T-helper 22 cell (primary cell): ENCODE measurements around the gene CCNG2.
"Not testable (repeated sequence)": the region's sequence is repeated elsewhere in the genome, so short reads cannot be mapped to it uniquely, and the experiment has no call there.

ENCODE experiments used
- DNase-seq: peaks from one replicate; pipeline ENCODE4 v3.0.0-alpha.2; 2020; ENCODE audit warnings: low read depth

The CCNG2 gene, protein sequence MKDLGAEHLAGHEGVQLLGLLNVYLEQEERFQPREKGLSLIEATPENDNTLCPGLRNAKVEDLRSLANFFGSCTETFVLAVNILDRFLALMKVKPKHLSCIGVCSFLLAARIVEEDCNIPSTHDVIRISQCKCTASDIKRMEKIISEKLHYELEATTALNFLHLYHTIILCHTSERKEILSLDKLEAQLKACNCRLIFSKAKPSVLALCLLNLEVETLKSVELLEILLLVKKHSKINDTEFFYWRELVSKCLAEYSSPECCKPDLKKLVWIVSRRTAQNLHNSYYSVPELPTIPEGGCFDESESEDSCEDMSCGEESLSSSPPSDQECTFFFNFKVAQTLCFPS

DNA sequence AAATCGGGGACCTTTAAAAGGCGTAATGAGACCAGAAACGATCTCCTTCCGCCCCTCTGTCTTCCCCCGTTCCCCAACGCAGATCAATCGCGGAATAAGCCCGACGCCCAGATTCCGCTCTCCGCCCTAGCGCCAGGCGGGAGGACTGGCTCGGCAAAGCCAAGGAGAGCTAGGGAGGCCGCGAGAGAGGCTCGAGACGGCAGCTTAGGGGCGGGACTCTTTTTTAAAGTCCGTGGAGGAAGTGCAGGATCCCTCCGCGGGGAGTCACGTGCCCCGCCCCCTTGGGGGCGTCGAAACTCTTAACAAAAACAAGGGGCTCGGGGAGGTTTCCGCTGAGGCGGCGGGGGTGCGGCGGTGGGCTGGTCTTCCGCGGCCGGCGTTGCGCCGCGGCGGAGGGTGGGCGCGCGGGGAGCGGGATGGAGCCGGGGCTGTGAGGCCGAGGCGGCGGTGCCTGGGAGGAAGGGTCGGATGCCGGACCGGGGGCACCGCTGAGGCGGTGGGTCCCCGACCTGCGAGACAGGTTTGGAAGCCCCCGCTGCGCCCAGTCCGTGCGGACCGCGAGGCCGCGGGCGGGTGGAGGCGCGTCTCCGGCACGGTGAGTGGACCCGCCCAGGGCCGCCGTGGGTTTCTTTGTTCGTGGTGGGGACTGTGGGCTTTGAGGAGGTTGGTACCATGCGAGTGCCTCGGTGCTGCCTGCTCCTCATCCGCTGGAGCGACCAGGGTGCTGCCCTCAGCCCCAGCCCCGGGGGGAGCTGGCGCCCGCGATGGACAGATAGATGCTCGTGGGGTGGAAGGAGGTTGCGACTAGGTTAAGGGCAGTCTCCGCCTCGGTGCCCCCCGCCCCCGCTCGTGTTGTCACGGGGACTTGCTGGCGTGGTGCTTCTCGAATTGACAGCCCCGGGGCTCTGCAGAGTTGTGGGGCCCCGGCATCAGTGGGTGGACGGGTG, at the start of gene CCNG2:
Gene CCNG2, plus strand, starts transcription at position 296 of the 947 bp plus-strand sequence. CDS start 1,326 bp downstream, outside the sequence.
- DNase-seq: peak; percentile 80

GRCh38 chr4:77110730-77111129, 46.3 kb upstream of the CCNG2 start:
- no peak for DNase-seq

DNA sequence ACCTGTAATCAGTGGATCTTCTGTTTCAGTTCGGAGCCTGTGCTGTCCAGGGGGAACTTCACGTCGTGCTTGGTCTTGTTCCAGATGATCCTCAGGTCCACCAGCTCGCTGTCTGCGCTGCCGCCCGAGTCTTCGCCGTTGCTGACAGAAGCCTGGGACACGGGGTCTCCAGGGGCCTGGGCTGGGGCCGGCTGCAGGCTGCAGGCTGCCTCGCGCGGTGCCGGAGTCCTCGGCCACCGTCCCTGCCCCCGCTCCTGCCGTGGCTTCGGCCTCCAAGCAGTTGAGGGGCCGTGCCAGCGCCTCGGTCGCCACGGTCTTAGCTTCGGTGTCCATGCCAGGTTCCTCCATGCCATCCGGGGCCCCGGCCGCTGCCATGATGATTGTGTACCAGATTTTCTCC, 43.9 kb upstream of the CCNG2 start:
- DNase-seq: no peak

GRCh38 chr4:77117721-77118120, 39.3 kb upstream of the CCNG2 start:
- no peak for DNase-seq

GRCh38 chr4:77120886-77121508, 36.0 kb upstream of the CCNG2 start:
- no peak for DNase-seq

DNA sequence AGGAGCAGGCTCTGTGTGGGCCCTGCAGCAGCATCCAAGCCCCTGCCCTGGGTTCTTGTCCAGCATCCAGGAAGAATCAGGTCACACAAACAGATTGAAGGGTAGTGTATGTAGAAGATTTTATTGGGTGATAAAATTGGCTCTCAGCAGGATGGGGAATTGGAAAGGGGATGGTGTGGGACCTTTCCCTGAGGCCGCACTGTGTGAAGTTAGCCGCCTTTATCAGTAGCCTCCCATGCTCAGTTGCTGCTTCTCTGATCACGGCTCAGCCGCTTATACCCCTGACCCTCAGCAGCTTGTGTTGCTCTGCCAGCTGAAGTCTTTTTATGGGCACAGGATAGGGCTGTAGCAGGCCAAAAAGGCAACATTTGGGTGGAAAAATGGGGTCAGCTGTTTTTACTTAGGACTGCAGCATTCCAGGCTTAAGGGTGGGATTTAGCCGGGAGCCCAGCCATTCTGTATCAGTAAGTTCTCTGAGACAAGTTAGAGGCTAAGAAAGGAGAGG, 35.2 kb upstream of the CCNG2 start:
- no peak for DNase-seq

DNA sequence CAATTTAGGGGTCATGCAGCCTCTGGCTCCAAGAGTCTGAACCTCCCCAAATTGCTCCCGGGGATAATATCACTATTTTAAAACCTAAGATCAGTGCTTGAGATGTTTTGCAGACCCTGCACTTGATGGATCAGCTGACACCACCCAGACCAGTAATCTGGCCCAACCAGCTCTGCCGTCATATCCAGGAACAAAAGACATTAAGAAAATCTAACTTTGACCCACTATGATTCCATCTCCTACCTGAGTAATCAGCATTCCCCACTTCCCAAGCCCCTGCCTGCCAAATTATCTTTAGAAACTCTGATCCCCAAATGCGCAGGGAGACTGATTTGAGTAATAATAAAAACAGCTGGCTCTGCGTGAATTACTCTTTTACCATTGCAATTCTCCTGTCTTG, 34.4 kb upstream of the CCNG2 start:
- DNase-seq: no peak

GRCh38 chr4:77123411-77123810, 33.6 kb upstream of the CCNG2 start:
- DNase-seq: no peak

- DNase-seq: no peak
These were observed 32.4 kb upstream of the CCNG2 start for GRCh38 chr4:77124576-77124975.

- no peak for DNase-seq
These were observed 31.0 kb upstream of the CCNG2 start for GRCh38 chr4:77125961-77126360.

- no peak for DNase-seq
These were observed 30.2 kb upstream of the CCNG2 start for GRCh38 chr4:77126809-77127208.

- DNase-seq: no peak
These were observed 29.8 kb upstream of the CCNG2 start for GRCh38 chr4:77127215-77127614.

GRCh38 chr4:77127837-77128621, 29.0 kb upstream of the CCNG2 start:
- no peak for DNase-seq

- no peak for DNase-seq
These were observed 24.2 kb upstream of the CCNG2 start for GRCh38 chr4:77132652-77133312.

GRCh38 chr4:77137448-77137847, 19.6 kb upstream of the CCNG2 start:
- DNase-seq: not testable (repeated sequence)

- no peak for DNase-seq
These were observed 14.9 kb upstream of the CCNG2 start for GRCh38 chr4:77141964-77142645.

DNA sequence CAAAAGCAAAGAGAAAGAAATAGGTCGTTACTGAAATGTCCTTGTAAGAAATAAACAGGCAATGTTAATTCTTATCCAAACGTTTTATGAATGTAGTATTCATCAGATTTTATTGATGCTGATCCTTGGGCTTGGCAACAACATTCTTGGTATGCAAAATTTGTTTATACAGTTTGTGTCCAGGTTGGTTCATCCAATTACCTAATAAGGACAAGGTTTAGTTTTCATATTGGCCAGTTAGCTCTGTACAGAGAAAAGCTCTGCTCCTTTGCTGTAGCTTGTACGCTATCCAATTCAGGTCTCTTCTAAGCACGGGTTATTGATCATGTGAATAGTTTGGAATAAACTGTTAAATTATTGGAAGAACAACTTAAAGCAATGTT, 14.4 kb upstream of the CCNG2 start:
- DNase-seq: no peak

DNA sequence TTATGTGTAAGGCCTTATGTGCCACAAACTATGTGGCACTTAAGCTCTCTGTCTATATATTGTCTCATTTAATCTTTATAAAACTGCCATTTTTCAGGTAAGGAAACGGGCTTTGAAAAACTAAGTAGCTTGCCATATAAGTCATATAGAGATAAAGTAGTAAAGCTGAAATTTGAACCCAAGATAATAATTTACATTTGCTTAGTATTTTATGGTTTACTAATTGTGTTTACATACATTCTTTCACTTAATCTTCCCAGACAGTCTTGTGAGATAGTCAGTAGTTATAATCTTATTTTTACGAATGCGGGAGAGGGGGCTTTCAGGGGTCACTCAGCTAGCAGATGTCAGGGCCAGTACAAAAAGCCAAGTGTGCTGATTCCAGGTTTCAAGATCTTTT, 13.9 kb upstream of the CCNG2 start:
- no peak for DNase-seq

DNA sequence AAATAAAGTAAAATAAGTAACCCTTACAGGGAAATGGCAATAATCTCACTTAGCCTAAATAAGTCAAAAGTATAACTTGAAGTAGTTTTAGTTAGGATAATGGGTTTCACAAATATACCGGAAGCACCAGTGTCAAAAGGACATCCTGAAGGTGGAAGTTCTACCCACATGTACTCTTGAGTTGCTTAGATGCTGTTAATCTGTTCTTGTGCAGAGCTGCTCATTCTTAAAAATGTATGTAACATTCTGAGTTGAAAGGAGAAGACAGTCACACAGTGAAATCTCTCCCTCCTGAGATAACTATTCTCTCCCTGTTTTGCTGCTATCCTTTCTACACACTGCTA, 11.2 kb upstream of the CCNG2 start:
- no peak for DNase-seq

DNA sequence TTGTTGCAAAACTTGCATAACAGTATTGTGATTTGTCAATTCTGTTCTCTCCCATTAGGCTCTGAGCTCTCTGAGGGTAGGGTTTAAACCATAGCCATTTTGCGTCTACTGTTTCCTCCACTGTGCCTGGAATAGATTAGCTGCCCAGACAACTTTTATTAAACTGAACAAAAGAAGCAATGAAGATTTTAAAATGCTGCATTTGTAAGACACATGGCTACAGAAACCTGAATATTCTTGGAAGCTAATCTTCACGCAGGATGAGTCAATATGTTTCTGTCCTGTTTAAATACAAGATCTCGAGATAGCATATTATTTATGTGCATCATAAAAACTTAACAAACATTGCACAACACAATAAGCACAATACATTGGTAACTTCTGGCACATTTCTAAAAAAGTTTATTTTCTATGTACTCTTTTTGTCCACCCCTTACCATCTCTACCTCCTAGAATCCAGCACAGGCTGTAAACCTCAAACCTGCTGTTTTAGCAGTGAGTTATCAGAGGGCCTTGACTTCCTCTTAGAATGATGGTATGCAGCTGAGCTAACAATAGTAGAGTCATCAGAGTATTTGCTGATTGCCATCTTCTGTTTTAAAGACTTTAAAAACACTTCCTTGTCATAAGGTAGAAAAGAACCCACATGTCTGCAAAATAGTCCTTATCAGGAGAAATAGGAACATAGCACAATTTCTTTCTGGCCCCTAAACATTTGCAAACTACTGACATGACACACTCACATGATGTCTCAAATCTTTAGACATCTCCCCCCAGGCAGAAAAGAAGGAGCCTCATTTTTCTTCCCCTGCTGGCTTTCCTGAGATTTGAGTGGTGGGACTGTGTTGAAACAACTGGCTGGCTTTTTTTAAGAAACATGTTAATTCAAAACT, 10.6 kb upstream of the CCNG2 start:
- DNase-seq: no peak
